Mesothelial cell of epicardium (in vitro differentiated cells): ENCODE results near the gene STK32B. TPM values are rescaled to one million over a fixed set of nuclear protein-coding genes. Genes with fewer than 3 reads are reported as not detected.

Experiments
- DNase-seq, 2 experiments: peaks; one replicate each; pipeline ENCODE4 v3.0.0; 2021; ENCODE audit warnings: low spot score in 2 of 2; ENCODE audit not compliant: unreplicated experiment in 2 of 2
- H3K27ac Mint-ChIP-seq: 2 replicates; pipeline ENCODE4 v1.8.0; 2021; ENCODE audit warnings: mixed read lengths
- H3K27me3 Mint-ChIP-seq: 2 replicates; pipeline ENCODE4 v1.8.0; 2021; ENCODE audit warnings: low read depth, mixed read lengths
- H3K36me3 Mint-ChIP-seq: 2 replicates; pipeline ENCODE4 v1.8.0; 2021; ENCODE audit warnings: mixed read lengths
- H3K4me1 Mint-ChIP-seq: 2 replicates; pipeline ENCODE4 v1.8.0; 2021; ENCODE audit warnings: mixed read lengths
- H3K4me3 Mint-ChIP-seq: 2 replicates; pipeline ENCODE4 v1.8.0; 2021; ENCODE audit warnings: mild to moderate bottlenecking, moderate library complexity, mixed read lengths
- H3K9me3 Mint-ChIP-seq: 2 replicates; pipeline ENCODE4 v1.8.0; 2021; ENCODE audit warnings: mixed read lengths
- total RNA-seq: library from RNA; stranded (reverse); gene quantifications from 3 replicates; pipeline ENCODE4 v1.2.1, GENCODE V29; 2021
- TF ChIP-seq, protein P1 (sequence below): fragments of 200-600 bp; sonication (generic); IDR thresholded peaks from one replicate; pipeline ENCODE4 v1.5.0; 2021; ENCODE audit warnings: antibody characterized with exemption; ENCODE audit not compliant: unreplicated experiment

The STK32B gene
- total RNA-seq, 1 donor from 2014 or later: 0.96 TPM

- Mint-ChIP-seq H3K9me3 (peaks cover 17% of the 10 kb centered on the region), H3K36me3 (peaks cover 14% of the 10 kb centered on the region), H3K27ac (peak overlapping the region; percentile 54), H3K4me1 (peaks cover 24% of the 10 kb centered on the region), H3K4me3 (no peak overlapping the region), H3K27me3 (no peaks in the 10 kb centered on the region)
- TF ChIP-seq, protein P1, sequence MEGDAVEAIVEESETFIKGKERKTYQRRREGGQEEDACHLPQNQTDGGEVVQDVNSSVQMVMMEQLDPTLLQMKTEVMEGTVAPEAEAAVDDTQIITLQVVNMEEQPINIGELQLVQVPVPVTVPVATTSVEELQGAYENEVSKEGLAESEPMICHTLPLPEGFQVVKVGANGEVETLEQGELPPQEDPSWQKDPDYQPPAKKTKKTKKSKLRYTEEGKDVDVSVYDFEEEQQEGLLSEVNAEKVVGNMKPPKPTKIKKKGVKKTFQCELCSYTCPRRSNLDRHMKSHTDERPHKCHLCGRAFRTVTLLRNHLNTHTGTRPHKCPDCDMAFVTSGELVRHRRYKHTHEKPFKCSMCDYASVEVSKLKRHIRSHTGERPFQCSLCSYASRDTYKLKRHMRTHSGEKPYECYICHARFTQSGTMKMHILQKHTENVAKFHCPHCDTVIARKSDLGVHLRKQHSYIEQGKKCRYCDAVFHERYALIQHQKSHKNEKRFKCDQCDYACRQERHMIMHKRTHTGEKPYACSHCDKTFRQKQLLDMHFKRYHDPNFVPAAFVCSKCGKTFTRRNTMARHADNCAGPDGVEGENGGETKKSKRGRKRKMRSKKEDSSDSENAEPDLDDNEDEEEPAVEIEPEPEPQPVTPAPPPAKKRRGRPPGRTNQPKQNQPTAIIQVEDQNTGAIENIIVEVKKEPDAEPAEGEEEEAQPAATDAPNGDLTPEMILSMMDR: no peak
- DNase-seq: no peak
These were observed 473.4 kb downstream of the STK32B start for GRCh38 chr4:5524446-5525299.

- Mint-ChIP-seq H3K4me3 (no peak overlapping the region), H3K27me3 (no peaks in the 10 kb centered on the region), H3K4me1 (peaks cover 24% of the 10 kb centered on the region), H3K36me3 (peaks cover 5% of the 10 kb centered on the region), H3K9me3 (peaks cover 2% of the 10 kb centered on the region), H3K27ac (no peak overlapping the region)
- TF ChIP-seq, protein P1: no peak
- no peak for DNase-seq
These were observed 475.0 kb downstream of the STK32B start for GRCh38 chr4:5526080-5526846.

- H3K27ac Mint-ChIP-seq: peak overlapping the region; percentile 54
These were observed 475.9 kb downstream of the STK32B start for GRCh38 chr4:5527211-5527610.

GRCh38 chr4:5528031-5528436 lies 476.8 kb downstream of the STK32B start:
- TF ChIP-seq, protein P1: no peak
- no peaks in the 10 kb centered on the region for H3K9me3 Mint-ChIP-seq
- H3K36me3 Mint-ChIP-seq: peaks cover 10% of the 10 kb centered on the region
- H3K4me3 Mint-ChIP-seq: no peak overlapping the region
- H3K27me3 Mint-ChIP-seq: no peaks in the 10 kb centered on the region
- H3K4me1 Mint-ChIP-seq: peaks cover 24% of the 10 kb centered on the region
- DNase-seq: no peak
- no peak overlapping the region for H3K27ac Mint-ChIP-seq

More at GRCh38 chr4:5527211-5527610, 475.9 kb downstream of the STK32B start:
- no peak for DNase-seq
- Mint-ChIP-seq H3K4me1 (peaks cover 24% of the 10 kb centered on the region), H3K36me3 (peaks cover 8% of the 10 kb centered on the region), H3K27me3 (no peaks in the 10 kb centered on the region), H3K4me3 (no peak overlapping the region), H3K9me3 (no peaks in the 10 kb centered on the region)
- TF ChIP-seq, protein P1: no peak

GRCh38 chr4:5532100-5532499 lies 480.8 kb downstream of the STK32B start:
- Mint-ChIP-seq H3K4me1 (peaks cover 2% of the 10 kb centered on the region), H3K9me3 (peaks cover 3% of the 10 kb centered on the region), H3K4me3 (no peak overlapping the region), H3K27me3 (no peaks in the 10 kb centered on the region), H3K36me3 (peaks cover 22% of the 10 kb centered on the region), H3K27ac (no peak overlapping the region)
- TF ChIP-seq, protein P1: no peak
- no peak for DNase-seq
